AG09319 (cell line): ENCODE measurements around the gene AVPI1.
A peak's percentile ranks its signal among the peaks of the same experiment; 100 is the strongest.
"Not testable (repeated sequence)": the region's sequence is repeated elsewhere in the genome, so short reads cannot be mapped to it uniquely, and the experiment has no call there.

Experiments
- DNase-seq: peaks from one replicate; pipeline ENCODE4 v3.0.0-alpha.2; 2010; ENCODE audit warnings: low read depth; ENCODE audit errors: extremely low read depth
- CTCF ChIP-seq: IDR thresholded peaks from 2 replicates; pipeline ENCODE4 v1.5.1; 2011; ENCODE audit warnings: low read depth, mild to moderate bottlenecking, inconsistent platforms, low read length, moderate library complexity

The AVPI1 gene

GRCh38 chr10:97640868-97641811 lies 45.9 kb downstream of the AVPI1 start:
- no peak; the same call in 1 of the 2 replicates for TF ChIP-seq CTCF
- no peak for DNase-seq

GRCh38 chr10:97640174-97640867 lies 46.7 kb downstream of the AVPI1 start, which contains the start of gene PI4K2A:
TSS of gene PI4K2A (plus strand) at chr10:97640671. CDS start at chr10:97640743, 72 bp downstream.
- TF ChIP-seq CTCF, result no peak

GRCh38 chr10:97639090-97639489 lies 48.0 kb downstream of the AVPI1 start:
- not testable (repeated sequence) for DNase-seq

More at GRCh38 chr10:97640174-97640867, 46.7 kb downstream of the AVPI1 start, which contains the start of gene PI4K2A:
- peak; percentile 98 for DNase-seq

- no peak for TF ChIP-seq CTCF
Measured at GRCh38 chr10:97635577-97635976, 51.5 kb downstream of the AVPI1 start.

GRCh38 chr10:97633921-97634320 lies 53.1 kb downstream of the AVPI1 start:
- DNase-seq, result no peak
- TF ChIP-seq CTCF, result no peak

More at GRCh38 chr10:97635577-97635976, 51.5 kb downstream of the AVPI1 start:
- DNase-seq, result no peak

- TF ChIP-seq CTCF, result no peak
- peak; percentile 68 for DNase-seq
Measured at GRCh38 chr10:97632949-97633884, 53.8 kb downstream of the AVPI1 start, which contains the start of gene MORN4. TSS of gene MORN4 (minus strand) at chr10:97633500. CDS start at chr10:97619653, 13,847 bp downstream.

- TF ChIP-seq CTCF, result no peak
- DNase-seq, result no peak
Measured at GRCh38 chr10:97631098-97631497, 55.9 kb downstream of the AVPI1 start.
